ENCODE results near the gene MAGEA8.
A peak's percentile ranks its signal among the peaks of the same experiment; 100 is the strongest.
"Not testable (repeated sequence)": the region's sequence is repeated elsewhere in the genome, so short reads cannot be mapped to it uniquely, and the experiment has no call there.

MAGEA8 gene

DNA sequence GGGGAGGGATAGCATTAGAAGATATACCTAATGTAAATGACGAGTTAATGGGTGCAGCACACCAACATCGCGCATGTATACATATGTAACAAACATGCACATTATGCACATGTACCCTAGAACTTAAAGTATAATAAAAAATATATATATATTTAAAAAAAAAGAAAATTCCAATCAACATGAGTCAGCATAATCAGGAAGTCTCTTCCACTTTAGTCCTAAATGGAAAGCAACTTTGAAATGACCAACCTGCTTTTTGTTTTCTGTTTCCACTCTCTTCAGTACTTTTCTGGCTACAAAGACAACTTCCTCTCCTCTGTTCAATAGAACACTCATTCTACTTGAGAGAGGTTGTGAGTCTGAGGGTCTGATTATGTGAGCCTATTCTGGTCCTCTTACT lies 13.5 kb upstream of the MAGEA8 start:
- DNase-seq: no peak
- peaks cover 0 to 3% of the 10 kb centered on the region in 2 donors for H3K36me3 Mint-ChIP-seq

DNA sequence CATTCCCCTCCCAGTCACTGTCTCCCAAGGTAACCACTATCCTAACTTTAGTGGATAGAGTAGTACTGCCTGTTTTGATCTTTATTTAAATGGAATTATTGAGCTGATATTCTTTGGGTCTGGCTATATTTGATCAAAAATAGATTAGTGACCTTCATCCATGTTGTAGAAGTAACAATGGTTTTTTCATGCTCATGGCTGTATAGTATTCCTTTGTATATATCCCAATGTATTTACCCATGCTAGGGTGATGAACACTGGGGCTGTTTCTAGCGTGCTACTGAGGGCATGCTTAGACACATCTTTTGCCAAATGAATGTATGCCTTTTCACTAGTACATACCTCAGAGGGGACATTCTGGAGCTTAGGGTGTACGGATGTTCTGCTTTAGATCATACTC lies 10.1 kb upstream of the MAGEA8 start:
- H3K36me3 Mint-ChIP-seq: peaks cover 0 to 3% of the 10 kb centered on the region in 2 donors
- H3K27ac Mint-ChIP-seq: no peak overlapping the region
- H3K4me3 Mint-ChIP-seq: no peak overlapping the region
- peaks cover 19% of the 10 kb centered on the region in 2 donors for H3K27me3 Mint-ChIP-seq
- peaks cover 0 to 3% of the 10 kb centered on the region in 2 donors for H3K9me3 Mint-ChIP-seq
- DNase-seq (no peak), ATAC-seq (replicated peaks) (no peak)
- H3K4me1 Mint-ChIP-seq: peaks cover 0 to 2% of the 10 kb centered on the region in 2 donors

More for the DNA sequence above, 13.5 kb upstream of the MAGEA8 start:
- peaks cover 8 to 11% of the 10 kb centered on the region in 2 donors for H3K27me3 Mint-ChIP-seq
- H3K27ac Mint-ChIP-seq: no peak overlapping the region
- peaks cover 0 to 2% of the 10 kb centered on the region in 2 donors for H3K4me1 Mint-ChIP-seq
- peaks cover 0 to 8% of the 10 kb centered on the region in 2 donors for H3K9me3 Mint-ChIP-seq
- H3K4me3 Mint-ChIP-seq: no peak overlapping the region
- ATAC-seq (replicated peaks): no peak

DNA sequence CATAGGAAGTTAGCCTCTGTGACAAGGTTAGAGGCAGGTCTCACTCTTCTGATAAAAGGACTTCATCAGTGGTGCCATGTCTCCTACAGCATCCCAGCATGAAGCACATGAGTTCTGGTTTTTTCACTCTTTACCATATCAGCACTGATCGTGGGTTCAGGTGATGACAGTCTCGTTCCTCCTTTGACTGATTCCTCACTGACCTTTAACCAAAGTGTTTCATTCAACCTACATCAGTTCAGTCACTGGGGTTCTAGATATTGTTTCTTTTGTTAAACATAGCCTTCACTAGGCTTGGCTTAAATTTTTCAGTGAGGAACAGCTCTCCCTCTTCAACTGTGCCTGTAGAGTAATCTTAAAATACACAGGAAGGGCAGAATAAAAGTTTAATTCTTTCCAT lies 9.6 kb upstream of the MAGEA8 start:
- no peaks in the 10 kb centered on the region for H3K9me3 Mint-ChIP-seq
- H3K27ac Mint-ChIP-seq: no peak overlapping the region
- peaks cover 0 to 2% of the 10 kb centered on the region in 2 donors for H3K4me1 Mint-ChIP-seq
- H3K27me3 Mint-ChIP-seq: peaks cover 19% of the 10 kb centered on the region in 2 donors
- no peak overlapping the region for H3K4me3 Mint-ChIP-seq
- DNase-seq: no peak
- ATAC-seq (replicated peaks): no peak
- no peaks in the 10 kb centered on the region for H3K36me3 Mint-ChIP-seq

DNA sequence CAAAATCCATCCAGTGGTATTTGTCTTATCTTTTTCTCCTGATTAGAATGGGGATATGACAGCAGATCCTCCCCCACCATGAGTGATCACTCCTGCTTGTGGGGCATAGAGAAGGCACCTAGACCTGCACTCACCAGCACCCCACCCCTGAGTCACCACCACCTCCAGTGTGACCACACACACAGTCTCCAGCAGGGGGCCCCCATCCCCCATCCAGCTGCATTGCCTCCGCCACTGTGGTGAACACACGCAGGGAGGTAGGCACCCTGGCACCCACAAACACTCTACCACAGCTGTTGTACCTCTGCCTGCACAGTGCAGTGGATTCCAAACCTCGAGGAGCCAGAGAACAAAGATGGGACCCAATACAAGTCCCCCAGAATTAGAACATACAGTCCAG lies 9.0 kb upstream of the MAGEA8 start:
- Mint-ChIP-seq H3K4me1 (peaks cover 0 to 2% of the 10 kb centered on the region in 2 donors), H3K27me3 (peaks cover 19% of the 10 kb centered on the region in 2 donors), H3K27ac (no peak overlapping the region), H3K36me3 (no peaks in the 10 kb centered on the region), H3K4me3 (no peak overlapping the region), H3K9me3 (no peaks in the 10 kb centered on the region)
- ATAC-seq (replicated peaks) (peak; percentile 95 to 97), DNase-seq (peak; percentile 39)

DNA sequence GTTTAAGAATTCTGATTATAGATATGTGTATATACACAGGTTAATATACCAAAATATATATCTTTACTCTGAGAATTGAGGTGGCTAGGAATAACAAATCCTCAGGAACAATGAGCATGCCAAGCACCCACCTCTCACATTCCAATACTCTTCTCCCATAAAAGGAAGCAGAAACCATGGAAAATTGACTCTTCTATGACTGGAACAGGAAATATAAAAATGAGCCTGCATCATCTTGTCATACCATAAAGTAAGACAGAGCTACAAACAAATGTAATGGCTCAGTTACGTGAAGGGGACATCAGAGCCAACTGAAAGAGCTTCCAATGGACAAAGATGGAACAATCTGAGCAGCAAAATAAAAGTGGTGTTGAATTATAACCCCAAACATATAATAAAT lies 3.8 kb upstream of the MAGEA8 start:
- no peaks in the 10 kb centered on the region for H3K9me3 Mint-ChIP-seq
- H3K4me1 Mint-ChIP-seq: no peaks in the 10 kb centered on the region
- no peak for DNase-seq
- ATAC-seq (replicated peaks): no peak
- no peaks in the 10 kb centered on the region for H3K36me3 Mint-ChIP-seq
- peaks cover 11 to 15% of the 10 kb centered on the region in 2 donors for H3K27me3 Mint-ChIP-seq
- no peak overlapping the region for H3K27ac Mint-ChIP-seq
- no peak overlapping the region for H3K4me3 Mint-ChIP-seq

DNA sequence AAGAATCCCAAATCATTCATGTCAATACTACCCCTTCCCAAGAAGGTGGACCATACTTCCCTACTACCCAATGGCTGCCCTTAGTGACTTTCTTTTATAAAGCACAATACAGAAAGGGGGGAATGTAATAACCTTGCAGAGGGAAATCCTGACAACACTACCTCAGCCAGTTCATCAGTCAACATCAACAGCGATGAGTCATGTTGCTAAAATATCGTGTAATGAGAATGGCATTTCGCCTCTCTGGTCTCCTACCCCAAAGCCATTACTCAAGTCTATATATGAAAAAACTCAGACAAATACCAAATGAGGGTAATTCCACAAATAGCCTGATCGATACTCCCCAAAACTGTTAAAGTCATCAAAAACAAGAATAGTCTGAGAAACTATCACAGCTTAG lies 3.3 kb upstream of the MAGEA8 start:
- no peaks in the 10 kb centered on the region for H3K4me1 Mint-ChIP-seq
- H3K4me3 Mint-ChIP-seq: no peak overlapping the region
- H3K27ac Mint-ChIP-seq: no peak overlapping the region
- DNase-seq (no peak), ATAC-seq (replicated peaks) (no peak)
- no peaks in the 10 kb centered on the region for H3K36me3 Mint-ChIP-seq
- no peaks in the 10 kb centered on the region for H3K9me3 Mint-ChIP-seq
- H3K27me3 Mint-ChIP-seq: peaks cover 11 to 12% of the 10 kb centered on the region in 2 donors

DNA sequence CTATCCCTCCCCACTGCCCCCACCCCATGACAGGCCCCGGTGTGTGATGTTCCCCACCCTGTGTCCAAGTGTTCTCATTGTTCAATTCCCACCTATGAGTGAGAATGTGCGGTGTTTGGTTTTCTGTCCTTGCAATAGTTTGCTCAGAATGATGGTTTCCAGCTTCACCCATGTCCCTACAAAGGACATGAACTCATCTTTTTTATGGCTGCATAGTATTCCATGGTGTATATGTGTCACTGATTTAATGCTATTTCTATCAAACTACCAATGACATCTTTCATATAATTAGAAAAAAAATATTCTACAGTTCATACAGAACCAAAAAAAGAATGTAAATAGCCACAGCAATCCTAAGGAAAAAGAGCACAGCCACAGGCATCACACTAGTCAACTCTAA lies 9.8 kb downstream of the MAGEA8 start:
- H3K27me3 Mint-ChIP-seq; ATAC-seq (replicated peaks); H3K36me3 Mint-ChIP-seq; DNase-seq; H3K9me3 Mint-ChIP-seq; H3K4me1 Mint-ChIP-seq; H3K4me3 Mint-ChIP-seq; H3K27ac Mint-ChIP-seq: not testable (repeated sequence)

DNA sequence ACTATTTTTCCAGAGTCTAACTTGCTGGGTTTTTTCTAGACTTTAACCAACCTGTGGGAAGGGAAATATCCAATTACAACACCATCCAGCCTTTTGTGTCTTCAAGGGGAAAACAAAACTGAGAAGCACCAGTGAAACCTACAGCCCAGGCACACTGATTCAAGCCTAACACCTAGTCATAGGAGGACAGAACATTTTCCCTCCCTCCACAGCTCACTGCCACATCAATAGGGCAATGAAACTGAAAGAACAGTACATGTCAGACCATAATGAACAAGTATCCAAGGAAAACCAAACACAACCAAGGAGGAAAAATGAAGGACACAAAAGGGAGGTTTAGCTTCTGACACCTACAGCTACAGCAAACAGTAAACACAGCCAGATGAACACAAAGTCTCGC lies 17.6 kb downstream of the MAGEA8 start:
- ATAC-seq (replicated peaks) (no peak), DNase-seq (no peak)
- H3K27ac Mint-ChIP-seq: no peak overlapping the region
- H3K4me1 Mint-ChIP-seq: no peaks in the 10 kb centered on the region
- H3K9me3 Mint-ChIP-seq: no peaks in the 10 kb centered on the region
- no peaks in the 10 kb centered on the region for H3K36me3 Mint-ChIP-seq
- H3K27me3 Mint-ChIP-seq: no peaks in the 10 kb centered on the region
- H3K4me3 Mint-ChIP-seq: no peak overlapping the region

DNA sequence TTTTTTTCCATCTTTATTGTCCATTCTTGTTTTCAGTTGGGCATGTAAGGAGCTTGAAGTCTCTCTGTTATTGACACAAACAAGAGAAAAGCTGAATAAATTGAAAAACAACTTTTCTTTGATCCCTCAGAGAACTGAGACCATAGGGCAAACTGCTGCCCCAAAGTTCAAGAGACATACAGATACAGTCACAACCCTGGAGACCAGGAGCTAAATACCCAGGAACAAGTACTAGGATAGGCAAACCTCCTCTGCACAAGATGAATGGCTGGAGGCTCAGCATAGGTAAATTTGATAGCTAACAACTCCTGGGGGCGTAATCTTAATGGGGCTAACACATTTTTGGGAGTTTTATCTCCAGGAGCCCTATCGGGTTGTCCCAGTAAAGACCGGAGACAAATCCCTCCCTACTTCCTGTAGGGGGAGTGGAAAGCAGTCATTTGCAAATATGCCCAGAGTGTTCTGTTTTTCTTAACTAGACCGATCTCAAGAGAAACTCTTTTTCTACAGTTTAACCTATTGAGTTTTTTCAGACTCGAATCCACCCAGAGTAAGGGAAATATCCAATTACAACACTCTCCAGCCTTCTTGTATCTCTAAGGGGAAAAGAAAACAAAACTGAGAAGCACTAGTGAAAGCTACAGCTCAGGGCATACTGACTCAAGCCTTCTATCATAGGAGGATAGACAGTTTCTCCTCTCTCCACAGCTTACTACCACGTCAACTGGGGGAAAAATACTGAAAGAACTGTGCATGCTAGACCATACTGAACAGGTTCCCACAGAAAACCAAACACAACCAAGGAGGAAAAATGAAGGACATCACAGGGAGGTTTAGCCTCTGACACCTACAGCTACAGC lies 23.1 kb downstream of the MAGEA8 start:
- DNase-seq: no peak
- no peak overlapping the region for H3K27ac Mint-ChIP-seq
- peaks cover 0 to 8% of the 10 kb centered on the region in 2 donors for H3K27me3 Mint-ChIP-seq
- H3K4me1 Mint-ChIP-seq: peaks cover 2 to 11% of the 10 kb centered on the region in 2 donors
- ATAC-seq (replicated peaks): no peak
- H3K36me3 Mint-ChIP-seq: peaks cover 0 to 2% of the 10 kb centered on the region in 2 donors
- peak overlapping the region in 1 of 2 donors; percentile 58 for H3K4me3 Mint-ChIP-seq
- H3K9me3 Mint-ChIP-seq: no peaks in the 10 kb centered on the region

DNA sequence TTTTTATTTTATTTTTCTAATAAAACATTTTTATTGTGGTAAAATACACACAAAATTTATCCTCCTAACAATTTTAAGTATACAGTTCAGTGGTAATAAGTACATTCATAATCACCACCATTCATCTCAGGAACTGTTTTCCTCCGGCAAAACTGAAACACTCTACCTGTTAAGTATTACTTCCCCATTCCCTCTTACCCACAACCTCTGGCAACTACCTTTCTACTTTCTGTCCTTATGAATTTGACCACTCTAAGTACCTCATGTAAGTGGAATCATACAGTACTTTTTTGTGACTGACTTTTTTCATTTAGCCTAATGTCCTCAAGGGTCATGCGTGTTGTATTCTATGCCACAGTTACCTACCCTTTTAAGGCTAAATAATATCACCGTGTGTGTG lies 27.3 kb downstream of the MAGEA8 start:
- ATAC-seq (replicated peaks) (peak; percentile 55 to 77), DNase-seq (no peak)
- Mint-ChIP-seq H3K27ac (no peak overlapping the region), H3K27me3 (peaks cover 0 to 8% of the 10 kb centered on the region in 2 donors), H3K36me3 (peaks cover 2 to 4% of the 10 kb centered on the region in 2 donors), H3K4me1 (peaks cover 2 to 11% of the 10 kb centered on the region in 2 donors), H3K9me3 (peaks cover 3 to 8% of the 10 kb centered on the region in 2 donors), H3K4me3 (no peak overlapping the region)

DNA sequence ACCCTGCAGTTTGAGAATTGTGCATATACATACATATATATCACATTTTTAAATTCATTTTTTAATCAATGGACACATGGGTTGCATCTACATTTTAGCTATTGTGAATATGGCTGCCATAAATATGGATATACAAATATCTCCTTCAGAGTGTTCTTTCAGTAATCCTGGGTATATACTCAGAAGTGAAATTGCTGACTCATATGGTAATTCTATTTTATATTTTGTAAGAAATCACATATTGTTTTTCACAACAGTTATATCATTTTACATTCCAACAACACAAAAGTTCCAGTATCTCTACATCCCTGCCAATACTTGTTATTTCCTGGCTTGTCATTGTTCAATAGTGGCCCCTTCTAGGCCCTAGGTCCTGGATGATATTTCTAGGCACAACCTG lies 27.7 kb downstream of the MAGEA8 start:
- peaks cover 0 to 8% of the 10 kb centered on the region in 2 donors for H3K27me3 Mint-ChIP-seq
- H3K9me3 Mint-ChIP-seq: peaks cover 4 to 11% of the 10 kb centered on the region in 2 donors
- peaks cover 2 to 4% of the 10 kb centered on the region in 2 donors for H3K36me3 Mint-ChIP-seq
- H3K4me1 Mint-ChIP-seq: peaks cover 2 to 11% of the 10 kb centered on the region in 2 donors
- no peak for DNase-seq
- no peak overlapping the region for H3K4me3 Mint-ChIP-seq
- ATAC-seq (replicated peaks): no peak
- no peak overlapping the region for H3K27ac Mint-ChIP-seq

DNA sequence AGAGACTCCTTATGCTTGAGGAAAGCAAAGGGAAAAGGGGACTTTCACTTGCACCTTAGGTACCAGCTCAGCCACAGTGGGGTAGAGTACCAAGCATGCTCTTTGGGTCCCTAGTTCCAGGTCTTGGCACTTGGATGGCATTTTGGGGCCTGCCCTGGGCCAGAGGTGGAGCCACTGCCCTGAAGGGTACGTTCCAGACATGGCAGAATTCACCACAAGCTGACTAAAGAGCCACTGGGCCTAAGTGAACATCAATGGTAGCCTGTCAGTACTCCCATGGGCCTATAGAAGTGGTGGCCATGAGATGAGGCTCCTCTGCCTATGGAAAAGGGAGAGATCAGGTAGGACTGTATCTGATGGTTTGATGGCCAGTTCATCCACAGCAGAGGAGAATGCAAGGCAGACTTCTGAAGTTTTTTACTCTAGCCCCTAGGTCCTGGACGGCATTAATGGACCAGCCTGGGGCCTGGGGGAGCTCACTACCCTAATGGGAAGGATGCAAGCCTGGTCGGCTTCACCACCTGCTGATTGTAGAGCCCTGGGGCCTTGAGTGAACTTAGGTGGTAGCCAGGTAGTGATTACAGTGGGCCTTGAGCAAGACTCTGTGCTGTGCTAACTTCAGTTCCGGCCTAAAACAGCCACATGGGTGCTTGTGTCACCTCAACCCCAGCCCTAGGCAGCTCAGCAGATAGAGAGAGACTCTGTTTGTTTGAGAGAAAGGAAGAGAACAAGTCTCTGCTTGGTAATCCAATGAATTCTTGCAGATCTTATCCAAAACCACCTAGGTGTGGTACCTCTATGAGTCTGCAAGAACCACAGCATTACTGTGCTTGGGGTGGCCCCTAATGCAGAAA lies 28.6 kb downstream of the MAGEA8 start:
- H3K27me3 Mint-ChIP-seq: peaks cover 0 to 4% of the 10 kb centered on the region in 2 donors
- H3K36me3 Mint-ChIP-seq: peaks cover 2 to 9% of the 10 kb centered on the region in 2 donors
- H3K9me3 Mint-ChIP-seq: peaks cover 4 to 15% of the 10 kb centered on the region in 2 donors
- no peak overlapping the region for H3K27ac Mint-ChIP-seq
- DNase-seq: no peak
- H3K4me1 Mint-ChIP-seq: peaks cover 2 to 7% of the 10 kb centered on the region in 2 donors
- H3K4me3 Mint-ChIP-seq: no peak overlapping the region
- peak; percentile 42 to 56 for ATAC-seq (replicated peaks)

DNA sequence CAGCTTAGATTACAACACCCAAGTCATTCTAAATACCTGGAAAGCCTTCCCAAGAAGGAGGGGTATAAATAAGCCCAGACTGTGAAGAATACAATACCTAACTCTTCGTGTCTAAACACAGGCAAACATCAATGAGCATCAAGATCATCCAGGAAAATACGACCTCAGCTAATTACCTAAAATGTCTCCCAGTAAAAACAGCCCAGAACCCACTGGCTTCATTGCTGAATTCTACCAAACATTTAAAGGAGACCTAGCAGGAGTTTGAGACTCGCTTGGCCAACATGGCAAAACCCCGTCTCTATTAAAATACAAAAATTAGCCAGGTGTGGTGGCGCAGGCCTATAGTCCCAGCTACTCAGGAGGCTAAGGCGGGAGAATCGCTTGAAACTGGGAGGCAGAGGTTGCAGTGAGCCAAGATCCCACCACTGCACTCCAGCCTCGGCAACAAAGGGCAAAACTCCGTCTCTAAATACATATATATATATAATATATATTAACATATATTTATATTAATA lies 29.3 kb downstream of the MAGEA8 start:
- H3K27me3 Mint-ChIP-seq: no peaks in the 10 kb centered on the region
- H3K9me3 Mint-ChIP-seq: peaks cover 4 to 15% of the 10 kb centered on the region in 2 donors
- H3K4me3 Mint-ChIP-seq: no peak overlapping the region
- ATAC-seq (replicated peaks) (peak in 1 of 2 donors; percentile 7), DNase-seq (no peak)
- H3K36me3 Mint-ChIP-seq: peaks cover 2 to 9% of the 10 kb centered on the region in 2 donors
- H3K4me1 Mint-ChIP-seq: peaks cover 2 to 7% of the 10 kb centered on the region in 2 donors
- no peak overlapping the region for H3K27ac Mint-ChIP-seq

DNA sequence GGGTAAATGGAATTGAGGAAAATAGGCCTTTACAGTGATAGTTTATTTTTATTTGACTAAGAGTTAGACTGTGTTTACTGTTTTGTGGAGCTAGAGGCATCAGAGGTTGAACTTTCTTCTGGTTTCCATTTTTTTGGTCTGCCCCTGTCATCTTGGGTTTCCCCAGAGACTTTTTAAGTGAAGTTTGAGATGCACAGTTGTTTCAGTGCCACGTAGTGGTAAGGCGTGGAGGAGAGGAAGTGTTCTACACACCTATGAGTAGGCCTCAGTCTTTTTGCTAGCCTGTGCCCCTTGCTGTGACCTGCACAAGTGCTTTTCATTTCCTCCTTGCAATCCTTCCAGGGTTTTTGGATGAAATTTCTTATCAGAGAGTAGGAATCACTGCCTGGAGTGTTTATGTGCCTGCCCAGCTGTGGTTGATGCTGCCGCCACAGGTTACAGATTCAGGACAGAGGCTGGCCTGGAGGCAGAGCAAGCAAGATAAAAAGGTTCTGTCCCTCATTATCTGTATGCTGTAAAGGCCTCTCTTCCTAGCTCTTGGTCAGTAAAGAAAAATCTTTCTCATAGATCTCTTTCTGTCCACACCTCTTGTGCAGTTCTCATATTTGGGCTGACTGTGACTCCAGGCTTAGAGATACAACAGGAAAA lies 35.9 kb downstream of the MAGEA8 start:
- H3K9me3 Mint-ChIP-seq: peaks cover 4 to 15% of the 10 kb centered on the region in 2 donors
- peak overlapping the region; percentile 65 for H3K27ac Mint-ChIP-seq
- H3K4me1 Mint-ChIP-seq: peaks cover 5 to 6% of the 10 kb centered on the region in 2 donors
- ATAC-seq (replicated peaks) (peak; percentile 97 to 98), DNase-seq (peak; percentile 26)
- H3K4me3 Mint-ChIP-seq: no peak overlapping the region
- no peaks in the 10 kb centered on the region for H3K27me3 Mint-ChIP-seq
- peaks cover 0 to 9% of the 10 kb centered on the region in 2 donors for H3K36me3 Mint-ChIP-seq
